Astrocyte of the spinal cord (primary cell): ENCODE measurements around the gene TSPAN5.

ENCODE experiments used
- DNase-seq: peaks from one replicate; pipeline ENCODE4 v3.0.0; 2011; ENCODE audit warnings: low read depth, low spot score
- H3K4me3 ChIP-seq: 2 replicates; pipeline ENCODE4 v1.5.1; 2011; ENCODE audit warnings: low read depth, mild to moderate bottlenecking, low read length, moderate library complexity
- CTCF ChIP-seq: IDR thresholded peaks from 2 replicates; pipeline ENCODE4 v1.5.1; 2012; ENCODE audit warnings: low read depth, mild to moderate bottlenecking, low read length, inconsistent platforms
- in situ Hi-C: cut with HindIII; loops from 2 replicates; pipeline ENCODE4 v1.10.0; 2017; ENCODE audit warnings: low sequenced_read_pairs

Gene TSPAN5

GRCh38 chr4:98558471-98559169, 99.8 kb downstream of the TSPAN5 start:
- no peak overlapping the region for H3K4me3 ChIP-seq
- no peak for DNase-seq
- in situ Hi-C loops: no loop called here
- TF ChIP-seq CTCF: no peak

GRCh38 chr4:98557194-98557892, 101.1 kb downstream of the TSPAN5 start:
- no peak for TF ChIP-seq CTCF
- peak; percentile 62 for DNase-seq

GRCh38 chr4:98556451-98556850, 102.0 kb downstream of the TSPAN5 start:
- in situ Hi-C loops: no loop called here
- TF ChIP-seq CTCF: no peak
- no peak overlapping the region for H3K4me3 ChIP-seq
- DNase-seq: no peak

More at GRCh38 chr4:98557194-98557892, 101.1 kb downstream of the TSPAN5 start:
- H3K4me3 ChIP-seq: no peak overlapping the region
- in situ Hi-C loops: no loop called here

GRCh38 chr4:98555798-98556445, 102.5 kb downstream of the TSPAN5 start:
- in situ Hi-C loops: no loop called here
- H3K4me3 ChIP-seq: no peak overlapping the region
- TF ChIP-seq CTCF: no peak
- no peak for DNase-seq

- peak; percentile 65 for DNase-seq
- H3K4me3 ChIP-seq: peak overlapping the region; percentile 28
- TF ChIP-seq CTCF: peak; percentile 28
- in situ Hi-C loops: no loop called here
These were observed 111.4 kb downstream of the TSPAN5 start for GRCh38 chr4:98546910-98547594.

GRCh38 chr4:98544818-98545414, 113.5 kb downstream of the TSPAN5 start:
- H3K4me3 ChIP-seq: no peak overlapping the region
- no peak for TF ChIP-seq CTCF
- no peak for DNase-seq
- in situ Hi-C loops: no loop called here
